Prostate gland (tissue), 2 donors: Measurements from ENCODE around the gene UNC93A. TPM values are rescaled to one million over a fixed set of nuclear protein-coding genes. Genes with fewer than 3 reads are reported as not detected.

ENCODE experiments used
- DNase-seq: peaks from one replicate; pipeline ENCODE4 v3.0.0-alpha.2; 2019; ENCODE audit warnings: low spot score
- H3K27ac ChIP-seq, 2 donors: fragments of 200-600 bp; sonication (generic); 2 replicates each; pipeline ENCODE4 v1.5.1; 2017 to 2019
- H3K27me3 ChIP-seq: fragments of 200-600 bp; sonication (generic); replicated peaks from 2 replicates; pipeline ENCODE4 v1.5.1; 2019; ENCODE audit not compliant: insufficient read depth
- H3K36me3 ChIP-seq, 2 donors: fragments of 200-600 bp; sonication (generic); 1 replicate in 1 of 2; 2 replicates in 1 of 2; pipeline versions ENCODE4 v1.5.1 to v1.8.1; 2017 to 2019
- H3K4me1 ChIP-seq: fragments of 200-600 bp; sonication (generic); replicated peaks from 2 replicates; pipeline ENCODE4 v1.5.1; 2019
- H3K4me3 ChIP-seq, 2 donors: fragments of 200-600 bp; sonication (generic); 2 replicates each; pipeline ENCODE4 v1.5.1; 2017 to 2019
- H3K9me3 ChIP-seq: fragments of 200-600 bp; sonication (generic); 2 replicates; pipeline ENCODE4 v1.5.1; 2017
- CTCF ChIP-seq, 4 experiments: fragments of 200-600 bp in 2 of 4; fragments of 450-650 bp in 2 of 4; sonication (generic) in 2 of 4; IDR thresholded peaks; 1 replicate in 3 of 4; 2 replicates in 1 of 4; pipeline ENCODE4 v1.5.1; 2016 to 2019; ENCODE audit warnings: antibody characterized with exemption in 4 of 4, mild to moderate bottlenecking in 2 of 4, moderate library complexity in 2 of 4
- POLR2A ChIP-seq: fragments of 450-650 bp; IDR thresholded peaks from one replicate; pipeline ENCODE4 v1.6.1; 2016; ENCODE audit warnings: antibody characterized with exemption, mild to moderate bottlenecking
- POLR2AphosphoS5 ChIP-seq: sonication (generic); formaldehyde crosslinking; IDR thresholded peaks from one replicate; pipeline ENCODE4 v1.6.1; 2017; ENCODE audit warnings: antibody characterized with exemption
- WGBS: methylation state at CpG from one replicate; pipeline ENCODE4 v1.1.5; 2018; 5-methylcytosine and 5-hydroxymethylcytosine counted together
- intact Hi-C: fragments of 100-400 bp; cut with DNase I; formaldehyde crosslinking; loops from one replicate; pipeline ENCODE4 v1.14.2; 2022
- total RNA-seq, 2 donors: library from RNA; depleted of rRNA; stranded (reverse); fragments of >200 nt; gene quantifications; one replicate each; pipeline ENCODE4 v1.1.0, GENCODE V29; 2016

UNC93A gene
- total RNA-seq, 2 donors from 2014 or later: 0.51 to 0.55 TPM

- intact Hi-C loops: no loop called here
- Histone ChIP-seq H3K4me3 (no peak overlapping the region), H3K36me3 (no peaks in the 10 kb centered on the region), H3K4me1 (no peaks in the 10 kb centered on the region), H3K27ac (no peak overlapping the region), H3K27me3 (no peaks in the 10 kb centered on the region), H3K9me3 (no peaks in the 10 kb centered on the region)
- TF ChIP-seq POLR2A: no peak
- no peak for DNase-seq
- WGBS: 81% methylated on average over 9 of the region's 9 CpGs
Observed at GRCh38 chr6:167330750-167331149, 39.6 kb downstream of the UNC93A start.

- Histone ChIP-seq H3K27me3 (no peaks in the 10 kb centered on the region), H3K36me3 (no peaks in the 10 kb centered on the region), H3K4me3 (no peak overlapping the region), H3K4me1 (no peaks in the 10 kb centered on the region), H3K9me3 (no peaks in the 10 kb centered on the region), H3K27ac (no peak overlapping the region)
- 82% methylated on average over 11 of the region's 11 CpGs for WGBS
- TF ChIP-seq POLR2A: no peak
- no peak for TF ChIP-seq POLR2AphosphoS5
- no peak for TF ChIP-seq CTCF (IDR thresholded peaks at IDR 0.05)
- intact Hi-C loops: no loop called here
- DNase-seq: no peak
Observed at GRCh38 chr6:167331565-167331964, 40.5 kb downstream of the UNC93A start.

GRCh38 chr6:167336844-167337630 lies 45.9 kb downstream of the UNC93A start:
- Histone ChIP-seq H3K4me3 (no peak overlapping the region), H3K27me3 (no peaks in the 10 kb centered on the region), H3K4me1 (no peaks in the 10 kb centered on the region), H3K27ac (no peak overlapping the region), H3K36me3 (no peaks in the 10 kb centered on the region), H3K9me3 (no peaks in the 10 kb centered on the region)
- intact Hi-C loops: no loop called here
- WGBS: 91% methylated on average over 14 of the region's 19 CpGs
- TF ChIP-seq POLR2AphosphoS5 (no peak), CTCF (IDR thresholded peaks at IDR 0.05) (no peak), POLR2A (no peak)
- DNase-seq: no peak

- H3K36me3 ChIP-seq: no peaks in the 10 kb centered on the region
- no peak for DNase-seq
- H3K27ac ChIP-seq: no peak overlapping the region
- no peak overlapping the region for H3K4me3 ChIP-seq
- H3K27me3 ChIP-seq: no peaks in the 10 kb centered on the region
- TF ChIP-seq POLR2A (no peak), POLR2AphosphoS5 (no peak), CTCF (IDR thresholded peaks at IDR 0.05) (no peak)
- intact Hi-C loops: no loop called here
- no peaks in the 10 kb centered on the region for H3K4me1 ChIP-seq
- H3K9me3 ChIP-seq: no peaks in the 10 kb centered on the region
- 95% methylated on average over 5 of the region's 5 CpGs for WGBS
Observed at GRCh38 chr6:167337675-167338449, 46.7 kb downstream of the UNC93A start.

GRCh38 chr6:167338541-167339117 lies 47.5 kb downstream of the UNC93A start:
- H3K36me3 ChIP-seq: no peaks in the 10 kb centered on the region
- no peak for DNase-seq
- no peak overlapping the region for H3K4me3 ChIP-seq
- no peaks in the 10 kb centered on the region for H3K9me3 ChIP-seq
- H3K27me3 ChIP-seq: no peaks in the 10 kb centered on the region
- 67% methylated on average over 5 of the region's 5 CpGs for WGBS
- H3K4me1 ChIP-seq: no peaks in the 10 kb centered on the region
- H3K27ac ChIP-seq: no peak overlapping the region
- intact Hi-C loops: no loop called here
- TF ChIP-seq POLR2AphosphoS5 (no peak), POLR2A (no peak), CTCF (IDR thresholded peaks at IDR 0.05) (no peak)
